ENCODE results near the gene MYBPC3. TPM values are rescaled to one million over a fixed set of nuclear protein-coding genes. Genes with fewer than 3 reads are reported as not detected.

MYBPC3 gene
- total RNA-seq, 1 donor from 2014 or later, result not detected

GRCh38 chr11:47396049-47396320 is 43.5 kb upstream of the MYBPC3 start:
- no peak overlapping the region for H3K4me3 Mint-ChIP-seq (ENCODE audit: unreplicated experiment)
- peaks cover 13% of the 10 kb centered on the region for H3K4me1 Mint-ChIP-seq (ENCODE audit: low read depth, unreplicated experiment)
- H3K9me3 Mint-ChIP-seq (ENCODE audit: unreplicated experiment), result peaks cover 2% of the 10 kb centered on the region
- TF ChIP-seq, protein P1, sequence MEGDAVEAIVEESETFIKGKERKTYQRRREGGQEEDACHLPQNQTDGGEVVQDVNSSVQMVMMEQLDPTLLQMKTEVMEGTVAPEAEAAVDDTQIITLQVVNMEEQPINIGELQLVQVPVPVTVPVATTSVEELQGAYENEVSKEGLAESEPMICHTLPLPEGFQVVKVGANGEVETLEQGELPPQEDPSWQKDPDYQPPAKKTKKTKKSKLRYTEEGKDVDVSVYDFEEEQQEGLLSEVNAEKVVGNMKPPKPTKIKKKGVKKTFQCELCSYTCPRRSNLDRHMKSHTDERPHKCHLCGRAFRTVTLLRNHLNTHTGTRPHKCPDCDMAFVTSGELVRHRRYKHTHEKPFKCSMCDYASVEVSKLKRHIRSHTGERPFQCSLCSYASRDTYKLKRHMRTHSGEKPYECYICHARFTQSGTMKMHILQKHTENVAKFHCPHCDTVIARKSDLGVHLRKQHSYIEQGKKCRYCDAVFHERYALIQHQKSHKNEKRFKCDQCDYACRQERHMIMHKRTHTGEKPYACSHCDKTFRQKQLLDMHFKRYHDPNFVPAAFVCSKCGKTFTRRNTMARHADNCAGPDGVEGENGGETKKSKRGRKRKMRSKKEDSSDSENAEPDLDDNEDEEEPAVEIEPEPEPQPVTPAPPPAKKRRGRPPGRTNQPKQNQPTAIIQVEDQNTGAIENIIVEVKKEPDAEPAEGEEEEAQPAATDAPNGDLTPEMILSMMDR (IDR thresholded peaks at IDR 0.05; ENCODE audit: partially characterized antibody, unreplicated experiment), result no peak
- H3K27ac Mint-ChIP-seq (ENCODE audit: unreplicated experiment), result no peak overlapping the region
- H3K27me3 Mint-ChIP-seq (ENCODE audit: unreplicated experiment), result peaks cover 2% of the 10 kb centered on the region
- no peaks in the 10 kb centered on the region for H3K36me3 Mint-ChIP-seq (ENCODE audit: unreplicated experiment)
- no peak for DNase-seq

- DNase-seq, result no peak
- Mint-ChIP-seq H3K4me1 (ENCODE audit: low read depth, unreplicated experiment) (peaks cover 9% of the 10 kb centered on the region), H3K4me3 (ENCODE audit: unreplicated experiment) (no peak overlapping the region), H3K27me3 (ENCODE audit: unreplicated experiment) (peaks cover 2% of the 10 kb centered on the region), H3K9me3 (ENCODE audit: unreplicated experiment) (peaks cover 2% of the 10 kb centered on the region), H3K36me3 (ENCODE audit: unreplicated experiment) (no peaks in the 10 kb centered on the region), H3K27ac (ENCODE audit: unreplicated experiment) (no peak overlapping the region)
- TF ChIP-seq, protein P1 (IDR thresholded peaks at IDR 0.05; ENCODE audit: partially characterized antibody, unreplicated experiment), result no peak
Measured at GRCh38 chr11:47395223-47396048, 42.9 kb upstream of the MYBPC3 start.

- Mint-ChIP-seq H3K4me1 (ENCODE audit: low read depth, unreplicated experiment) (peaks cover 5% of the 10 kb centered on the region), H3K36me3 (ENCODE audit: unreplicated experiment) (no peaks in the 10 kb centered on the region), H3K9me3 (ENCODE audit: unreplicated experiment) (peaks cover 2% of the 10 kb centered on the region), H3K27me3 (ENCODE audit: unreplicated experiment) (peaks cover 3% of the 10 kb centered on the region), H3K4me3 (ENCODE audit: unreplicated experiment) (no peak overlapping the region), H3K27ac (ENCODE audit: unreplicated experiment) (no peak overlapping the region)
- DNase-seq, result no peak
- TF ChIP-seq, protein P1 (IDR thresholded peaks at IDR 0.05; ENCODE audit: partially characterized antibody, unreplicated experiment), result no peak
Measured at GRCh38 chr11:47394322-47395222, 42.1 kb upstream of the MYBPC3 start.

GRCh38 chr11:47394050-47394321 is 41.5 kb upstream of the MYBPC3 start:
- Mint-ChIP-seq H3K27me3 (ENCODE audit: unreplicated experiment) (peaks cover 3% of the 10 kb centered on the region), H3K4me3 (ENCODE audit: unreplicated experiment) (no peak overlapping the region), H3K27ac (ENCODE audit: unreplicated experiment) (no peak overlapping the region), H3K4me1 (ENCODE audit: low read depth, unreplicated experiment) (peaks cover 4% of the 10 kb centered on the region), H3K9me3 (ENCODE audit: unreplicated experiment) (peaks cover 2% of the 10 kb centered on the region), H3K36me3 (ENCODE audit: unreplicated experiment) (no peaks in the 10 kb centered on the region)
- DNase-seq, result no peak
- TF ChIP-seq, protein P1 (IDR thresholded peaks at IDR 0.05; ENCODE audit: partially characterized antibody, unreplicated experiment), result no peak

Data from glutamatergic neuron (in vitro differentiated cells).